ENCODE results near the gene MIPOL1.
"Not testable (repeated sequence)": the region's sequence is repeated elsewhere in the genome, so short reads cannot be mapped to it uniquely, and the experiment has no call there.

MIPOL1 gene

GRCh38 chr14:37469650-37470049 is 271.9 kb downstream of the MIPOL1 start:
- DNase-seq = no peak

- no peak for DNase-seq
Measured at GRCh38 chr14:37470251-37470650, 272.5 kb downstream of the MIPOL1 start.

GRCh38 chr14:37472906-37473305 is 275.2 kb downstream of the MIPOL1 start:
- no peak for DNase-seq

GRCh38 chr14:37474191-37474590 is 276.5 kb downstream of the MIPOL1 start:
- no peak for DNase-seq

GRCh38 chr14:37480446-37481290 is 282.9 kb downstream of the MIPOL1 start:
- DNase-seq = no peak

- no peak for DNase-seq
Measured at GRCh38 chr14:37482428-37482827, 284.7 kb downstream of the MIPOL1 start.

GRCh38 chr14:37483672-37484071 is 285.9 kb downstream of the MIPOL1 start:
- no peak for DNase-seq

- no peak for DNase-seq
Measured at GRCh38 chr14:37490607-37491006, 292.9 kb downstream of the MIPOL1 start.

- DNase-seq = no peak
Measured at GRCh38 chr14:37491076-37491475, 293.3 kb downstream of the MIPOL1 start.

GRCh38 chr14:37493606-37494005 is 295.9 kb downstream of the MIPOL1 start:
- no peak for DNase-seq

GRCh38 chr14:37497422-37497821 is 299.7 kb downstream of the MIPOL1 start:
- DNase-seq = no peak

GRCh38 chr14:37501877-37502276 is 304.1 kb downstream of the MIPOL1 start:
- DNase-seq = no peak

GRCh38 chr14:37508503-37508902 is 310.8 kb downstream of the MIPOL1 start:
- no peak for DNase-seq

GRCh38 chr14:37512173-37512572 is 314.4 kb downstream of the MIPOL1 start:
- DNase-seq = no peak

- DNase-seq = no peak
Measured at GRCh38 chr14:37515771-37516170, 318.0 kb downstream of the MIPOL1 start.

- DNase-seq = no peak
Measured at GRCh38 chr14:37526994-37527393, 329.3 kb downstream of the MIPOL1 start.

GRCh38 chr14:37539992-37540391 is 342.3 kb downstream of the MIPOL1 start:
- DNase-seq = no peak

- no peak for DNase-seq
Measured at GRCh38 chr14:37544407-37544806, 346.7 kb downstream of the MIPOL1 start.

- no peak for DNase-seq
Measured at GRCh38 chr14:37545174-37545573, 347.4 kb downstream of the MIPOL1 start.

- DNase-seq = no peak
Measured at GRCh38 chr14:37546621-37547447, 349.1 kb downstream of the MIPOL1 start.

- no peak for DNase-seq
Measured at GRCh38 chr14:37550511-37550910, 352.8 kb downstream of the MIPOL1 start.

- no peak for DNase-seq
Measured at GRCh38 chr14:37551119-37551518, 353.4 kb downstream of the MIPOL1 start.

- DNase-seq = no peak
Measured at GRCh38 chr14:37553935-37554550, 356.3 kb downstream of the MIPOL1 start.

GRCh38 chr14:37555596-37555995 is 357.9 kb downstream of the MIPOL1 start:
- not testable (repeated sequence) for DNase-seq
